PC-3 (cell line): Measurements from ENCODE around the gene CAMTA1. TPM values are rescaled to one million over a fixed set of nuclear protein-coding genes. Genes with fewer than 3 reads are reported as not detected.

Source experiments
- ATAC-seq: fragments of 200-7000 bp; cut with Tn5 transposase; 2 replicates; pipeline ENCODE4 v1.9.1; 2020; ENCODE audit warnings: mild to moderate bottlenecking, moderate library complexity
- BruUV-seq: library from RNA; stranded (reverse); fragments of 400-500 nt; replicated peaks from 2 replicates; lab custom pipeline; 2021; lab: Mats Ljungman, UMichigan
- CTCF ChIA-PET: fragments of 300-600 bp; sonication (Branson Sonifier 250); formaldehyde crosslinking; loops from one replicate; lab custom pipeline; 2022; ENCODE audit warnings: antibody characterized with exemption; lab: Charles Lee
- POLR2A ChIA-PET: fragments of 300-600 bp; sonication (Branson Sonifier 250); formaldehyde crosslinking; loops from one replicate; lab custom pipeline; 2022; ENCODE audit warnings: antibody characterized with exemption; ENCODE audit not compliant: unreplicated experiment; lab: Charles Lee
- DNase-seq: peaks from one replicate; pipeline ENCODE4 v3.0.0-alpha.2; 2015
- H2AFZ ChIP-seq: fragments of 300-600 bp; sonication (generic); 2 replicates; pipeline ENCODE4 v1.6.0; 2016; ENCODE audit warnings: antibody characterized with exemption, low read length
- H3F3A ChIP-seq: fragments of 300-600 bp; sonication (generic); one replicate; pipeline ENCODE4 v1.6.0; 2017; ENCODE audit warnings: antibody characterized with exemption, low read length, control low read depth, mild to moderate bottlenecking; ENCODE audit not compliant: unreplicated experiment
- H3K27ac ChIP-seq: fragments of 300-600 bp; sonication (generic); 2 replicates; pipeline ENCODE4 v1.5.1; 2016; ENCODE audit warnings: mild to moderate bottlenecking, low read length
- H3K27me3 ChIP-seq: fragments of 300-600 bp; sonication (generic); 2 replicates; pipeline ENCODE4 v1.6.1; 2016; ENCODE audit warnings: low read length, mixed read lengths
- H3K36me3 ChIP-seq: fragments of 300-600 bp; sonication (generic); 2 replicates; pipeline ENCODE4 v1.6.1; 2016; ENCODE audit warnings: low read depth, mixed run types, low read length, mixed read lengths
- H3K4me1 ChIP-seq: fragments of 300-600 bp; sonication (generic); 2 replicates; pipeline ENCODE4 v1.5.1; 2016; ENCODE audit warnings: low read length; ENCODE audit not compliant: insufficient read depth
- H3K4me2 ChIP-seq: fragments of 300-600 bp; sonication (generic); 2 replicates; pipeline ENCODE4 v1.6.0; 2016; ENCODE audit warnings: low read length
- H3K4me3 ChIP-seq: fragments of 300-600 bp; sonication (generic); 2 replicates; pipeline ENCODE4 v1.5.1; 2016; ENCODE audit warnings: mild to moderate bottlenecking, low read length, mixed read lengths
- H3K79me2 ChIP-seq: fragments of 300-600 bp; sonication (generic); 2 replicates; pipeline ENCODE4 v1.6.1; 2017; ENCODE audit warnings: low read length, mixed read lengths
- H3K9ac ChIP-seq: fragments of 300-600 bp; sonication (generic); 2 replicates; pipeline ENCODE4 v1.6.0; 2016; ENCODE audit warnings: mild to moderate bottlenecking, low read length
- H3K9me2 ChIP-seq: fragments of 300-600 bp; sonication (generic); replicated peaks from 2 replicates; pipeline ENCODE4 v1.6.1; 2016; ENCODE audit warnings: mixed run types, low read length, mixed read lengths
- H3K9me3 ChIP-seq: fragments of 300-600 bp; sonication (generic); 2 replicates; pipeline ENCODE4 v1.6.1; 2016; ENCODE audit warnings: low read length, mixed read lengths
- H4K20me1 ChIP-seq: fragments of 300-600 bp; sonication (generic); 2 replicates; pipeline ENCODE4 v1.6.1; 2016; ENCODE audit warnings: low read length, mixed read lengths
- EZH2 ChIP-seq: fragments of 300-600 bp; sonication (generic); IDR thresholded peaks from one replicate; pipeline ENCODE4 v1.6.1; 2017; ENCODE audit warnings: antibody characterized with exemption, mild to moderate bottlenecking, low read length; ENCODE audit not compliant: unreplicated experiment
- EZH2phosphoT487 ChIP-seq: fragments of 300-600 bp; sonication (generic); IDR thresholded peaks from 2 replicates; pipeline ENCODE4 v1.6.1; 2018; ENCODE audit warnings: mild to moderate bottlenecking, antibody characterized with exemption, low read length, borderline replicate concordance
- intact Hi-C: fragments of 100-400 bp; cut with micrococcal nuclease; formaldehyde crosslinking; loops from 2 replicates; pipeline ENCODE4 v1.9.0; 2023
- total RNA-seq: library from RNA; depleted of rRNA; stranded (reverse); fragments of >200 nt; gene quantifications from 2 replicates; pipeline ENCODE4 v1.2.3, GENCODE V29; 2014
- TF ChIP-seq, protein P1 (sequence below): fragments of 300-600 bp; sonication (generic); conservative IDR thresholded peaks from 2 replicates; pipeline ENCODE4 v1.5.1; 2017; ENCODE audit warnings: antibody characterized with exemption, low read depth, mild to moderate bottlenecking, low read length

Gene CAMTA1
- total RNA-seq, 1 experiment from 2014 or later, result 40.8 TPM

- Histone ChIP-seq H3K4me2 (no peak overlapping the region), H3K79me2 (no peaks in the 10 kb centered on the region), H3K9me2 (no peaks in the 10 kb centered on the region), H3K4me3 (no peak overlapping the region), H3K9me3 (no peaks in the 10 kb centered on the region), H3K4me1 (no peaks in the 10 kb centered on the region), H3F3A (no peaks in the 10 kb centered on the region), H3K36me3 (no peaks in the 10 kb centered on the region), H3K27me3 (no peaks in the 10 kb centered on the region), H3K9ac (no peak overlapping the region), H2AFZ (no peak overlapping the region), H4K20me1 (no peaks in the 10 kb centered on the region), H3K27ac (no peak overlapping the region)
- CTCF ChIA-PET, result interaction anchor here (0.6 to 0.7 kb wide), 2 partner anchors 66 to 116 kb away, joined by 3 read pairs; no protein-coding TSS in a partner anchor
- BruUV-seq, result no TSS peak
- ATAC-seq (no peak), DNase-seq (no peak)
- TF ChIP-seq, protein P1, sequence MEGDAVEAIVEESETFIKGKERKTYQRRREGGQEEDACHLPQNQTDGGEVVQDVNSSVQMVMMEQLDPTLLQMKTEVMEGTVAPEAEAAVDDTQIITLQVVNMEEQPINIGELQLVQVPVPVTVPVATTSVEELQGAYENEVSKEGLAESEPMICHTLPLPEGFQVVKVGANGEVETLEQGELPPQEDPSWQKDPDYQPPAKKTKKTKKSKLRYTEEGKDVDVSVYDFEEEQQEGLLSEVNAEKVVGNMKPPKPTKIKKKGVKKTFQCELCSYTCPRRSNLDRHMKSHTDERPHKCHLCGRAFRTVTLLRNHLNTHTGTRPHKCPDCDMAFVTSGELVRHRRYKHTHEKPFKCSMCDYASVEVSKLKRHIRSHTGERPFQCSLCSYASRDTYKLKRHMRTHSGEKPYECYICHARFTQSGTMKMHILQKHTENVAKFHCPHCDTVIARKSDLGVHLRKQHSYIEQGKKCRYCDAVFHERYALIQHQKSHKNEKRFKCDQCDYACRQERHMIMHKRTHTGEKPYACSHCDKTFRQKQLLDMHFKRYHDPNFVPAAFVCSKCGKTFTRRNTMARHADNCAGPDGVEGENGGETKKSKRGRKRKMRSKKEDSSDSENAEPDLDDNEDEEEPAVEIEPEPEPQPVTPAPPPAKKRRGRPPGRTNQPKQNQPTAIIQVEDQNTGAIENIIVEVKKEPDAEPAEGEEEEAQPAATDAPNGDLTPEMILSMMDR, result no peak
- TF ChIP-seq EZH2phosphoT487 (no peak), EZH2 (no peak)
- POLR2A ChIA-PET, result no interaction called here
- intact Hi-C loops, result no loop called here
These were observed 88.2 kb downstream of the CAMTA1 start for GRCh38 chr1:6873298-6874015.

DNA sequence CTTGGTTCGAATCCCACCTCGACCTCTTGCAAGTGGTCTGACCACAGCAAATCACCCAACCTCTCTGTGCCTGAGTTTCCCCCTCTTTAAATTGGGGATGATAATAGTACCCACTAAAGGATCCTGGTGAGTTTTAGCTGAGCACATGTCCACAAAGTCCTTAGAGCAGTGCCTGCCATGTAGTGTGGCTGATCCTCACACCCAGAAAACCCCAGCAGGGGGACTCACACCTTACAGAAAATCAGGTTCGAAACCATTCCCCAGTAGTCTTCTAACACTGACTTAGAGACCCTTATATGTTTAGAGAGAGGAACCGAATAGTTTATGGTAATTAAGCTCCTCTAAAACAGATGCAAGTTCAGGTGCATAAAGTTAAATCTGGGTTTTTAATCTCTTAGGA is 89.0 kb downstream of the CAMTA1 start:
- intact Hi-C loops, result no loop called here
- CTCF ChIA-PET, result no interaction called here
- BruUV-seq, result no TSS peak

More for the DNA sequence above, 89.0 kb downstream of the CAMTA1 start:
- H3K36me3 ChIP-seq, result no peaks in the 10 kb centered on the region
- no peak overlapping the region for H3K4me3 ChIP-seq
- POLR2A ChIA-PET, result no interaction called here
- no peaks in the 10 kb centered on the region for H3K9me3 ChIP-seq
- DNase-seq, result no peak
- no peaks in the 10 kb centered on the region for H4K20me1 ChIP-seq
- TF ChIP-seq EZH2phosphoT487 (no peak), EZH2 (no peak)
- TF ChIP-seq, protein P1, result no peak
- no peak overlapping the region for H3K27ac ChIP-seq
- no peak overlapping the region for H2AFZ ChIP-seq
- no peaks in the 10 kb centered on the region for H3K4me1 ChIP-seq
- no peak overlapping the region for H3K4me2 ChIP-seq
- no peaks in the 10 kb centered on the region for H3K9me2 ChIP-seq
- no peak for ATAC-seq
- no peaks in the 10 kb centered on the region for H3F3A ChIP-seq
- H3K27me3 ChIP-seq, result no peaks in the 10 kb centered on the region
- H3K79me2 ChIP-seq, result no peaks in the 10 kb centered on the region
- no peak overlapping the region for H3K9ac ChIP-seq
